Measurements from ENCODE around the gene PDE8B. TPM values are rescaled to one million over a fixed set of nuclear protein-coding genes. Genes with fewer than 3 reads are reported as not detected.

The PDE8B gene
- total RNA-seq, 1 donor from 2014 or later = 2.9 TPM

GRCh38 chr5:77232574-77233358 is 22.3 kb downstream of the PDE8B start:
- TF ChIP-seq CTCF (IDR thresholded peaks at IDR 0.05; ENCODE audit: unreplicated experiment) = no peak
- H3K4me3 Mint-ChIP-seq = no peak overlapping the region
- H3K27ac Mint-ChIP-seq = no peak overlapping the region
- H3K27me3 Mint-ChIP-seq (ENCODE audit: low read depth) = no peaks in the 10 kb centered on the region
- no peak for DNase-seq (ENCODE audit: low spot score in 2 of 2, unreplicated experiment in 2 of 2)
- no peaks in the 10 kb centered on the region for H3K36me3 Mint-ChIP-seq
- H3K9me3 Mint-ChIP-seq = peaks cover 21% of the 10 kb centered on the region
- H3K4me1 Mint-ChIP-seq = no peaks in the 10 kb centered on the region

- Mint-ChIP-seq H3K27me3 (ENCODE audit: low read depth) (no peaks in the 10 kb centered on the region), H3K4me1 (no peaks in the 10 kb centered on the region), H3K27ac (no peak overlapping the region), H3K9me3 (peaks cover 26% of the 10 kb centered on the region), H3K4me3 (no peak overlapping the region), H3K36me3 (no peaks in the 10 kb centered on the region)
- TF ChIP-seq CTCF (IDR thresholded peaks at IDR 0.05; ENCODE audit: unreplicated experiment) = no peak
- no peak for DNase-seq (ENCODE audit: low spot score in 2 of 2, unreplicated experiment in 2 of 2)
Measured at GRCh38 chr5:77235846-77236721, 25.6 kb downstream of the PDE8B start.

GRCh38 chr5:77239126-77239741 is 28.8 kb downstream of the PDE8B start:
- Mint-ChIP-seq H3K4me1 (no peaks in the 10 kb centered on the region), H3K36me3 (no peaks in the 10 kb centered on the region), H3K27me3 (ENCODE audit: low read depth) (no peaks in the 10 kb centered on the region), H3K27ac (no peak overlapping the region), H3K9me3 (peaks cover 26% of the 10 kb centered on the region), H3K4me3 (no peak overlapping the region)
- TF ChIP-seq CTCF (IDR thresholded peaks at IDR 0.05; ENCODE audit: unreplicated experiment) = no peak
- no peak for DNase-seq (ENCODE audit: low spot score in 2 of 2, unreplicated experiment in 2 of 2)

- no peak for TF ChIP-seq CTCF (IDR thresholded peaks at IDR 0.05; ENCODE audit: unreplicated experiment)
- no peak for DNase-seq (ENCODE audit: low spot score in 2 of 2, unreplicated experiment in 2 of 2)
- peaks cover 20% of the 10 kb centered on the region for H3K9me3 Mint-ChIP-seq
- H3K4me3 Mint-ChIP-seq = no peak overlapping the region
- H3K27ac Mint-ChIP-seq = no peak overlapping the region
- no peaks in the 10 kb centered on the region for H3K27me3 Mint-ChIP-seq (ENCODE audit: low read depth)
- no peaks in the 10 kb centered on the region for H3K4me1 Mint-ChIP-seq
- no peaks in the 10 kb centered on the region for H3K36me3 Mint-ChIP-seq
Measured at GRCh38 chr5:77241444-77241843, 31.0 kb downstream of the PDE8B start.

GRCh38 chr5:77249475-77249874 is 39.0 kb downstream of the PDE8B start:
- Mint-ChIP-seq H3K4me3 (no peak overlapping the region), H3K27ac (no peak overlapping the region), H3K4me1 (no peaks in the 10 kb centered on the region), H3K36me3 (no peaks in the 10 kb centered on the region), H3K27me3 (ENCODE audit: low read depth) (peaks cover 29% of the 10 kb centered on the region), H3K9me3 (no peaks in the 10 kb centered on the region)
- DNase-seq (ENCODE audit: low spot score in 2 of 2, unreplicated experiment in 2 of 2) = no peak
- TF ChIP-seq CTCF (IDR thresholded peaks at IDR 0.05; ENCODE audit: unreplicated experiment) = no peak

Data from mesothelial cell of epicardium (in vitro differentiated cells).